Frontal cortex (tissue), 4 donors: ENCODE measurements around the gene PPP3CA. TPM values are rescaled to one million over a fixed set of nuclear protein-coding genes. Genes with fewer than 3 reads are reported as not detected.
"Not testable (repeated sequence)": the region's sequence is repeated elsewhere in the genome, so short reads cannot be mapped to it uniquely, and the experiment has no call there.

Experiments
- DNase-seq, 2 donors: peaks; one replicate each; pipeline ENCODE4 v3.0.0; 2012; ENCODE audit warnings: low spot score in 2 of 2
- FAIRE-seq: peaks from 2 replicates; lab custom pipeline; 2012; peaks lifted over from hg19 to GRCh38; lab: Jason Lieb, UNC
- total RNA-seq: library from RNA; depleted of rRNA; stranded (reverse); fragments of >200 nt; gene quantifications from one replicate; pipeline ENCODE4 v1.2.3, GENCODE V29; 2014
- donor health status: control.
- donor health status: control.
- donor health status: control.

The PPP3CA gene
- total RNA-seq, 1 donor from 2014 or later, result 196 TPM

GRCh38 chr4:101126059-101126458 lies 221.3 kb downstream of the PPP3CA start:
- DNase-seq (no peak), FAIRE-seq (peak; percentile 28)

- FAIRE-seq (no peak), DNase-seq (no peak)
Measured at GRCh38 chr4:101125045-101125942, 222.0 kb downstream of the PPP3CA start.

GRCh38 chr4:101123231-101123630 lies 224.1 kb downstream of the PPP3CA start:
- DNase-seq (no peak), FAIRE-seq (no peak)

GRCh38 chr4:101122019-101122418 lies 225.3 kb downstream of the PPP3CA start:
- no peak for FAIRE-seq
- no peak for DNase-seq

GRCh38 chr4:101119141-101119540 lies 228.2 kb downstream of the PPP3CA start:
- FAIRE-seq, result peak; percentile 91

GRCh38 chr4:101118617-101119016 lies 228.7 kb downstream of the PPP3CA start:
- FAIRE-seq, result no peak
- no peak for DNase-seq

More at GRCh38 chr4:101119141-101119540, 228.2 kb downstream of the PPP3CA start:
- DNase-seq, result no peak

- no peak for FAIRE-seq
- no peak for DNase-seq
Measured at GRCh38 chr4:101115887-101116286, 231.4 kb downstream of the PPP3CA start.

- DNase-seq (peak; percentile 5 to 10), FAIRE-seq (peak; percentile 89)
Measured at GRCh38 chr4:101114936-101115372, 232.4 kb downstream of the PPP3CA start.

GRCh38 chr4:101104312-101105052 lies 242.8 kb downstream of the PPP3CA start:
- FAIRE-seq, result no peak
- DNase-seq, result no peak

GRCh38 chr4:101103381-101104142 lies 243.8 kb downstream of the PPP3CA start:
- DNase-seq (no peak), FAIRE-seq (no peak)

- DNase-seq (no peak), FAIRE-seq (peak; percentile 70)
Measured at GRCh38 chr4:101102114-101102742, 245.1 kb downstream of the PPP3CA start.

GRCh38 chr4:101101072-101101471 lies 246.3 kb downstream of the PPP3CA start:
- FAIRE-seq (no peak), DNase-seq (no peak)

- FAIRE-seq, result peak; percentile 8
Measured at GRCh38 chr4:101098666-101099400, 248.5 kb downstream of the PPP3CA start.

GRCh38 chr4:101092609-101093008 lies 254.7 kb downstream of the PPP3CA start:
- FAIRE-seq, DNase-seq: not testable (repeated sequence)

More at GRCh38 chr4:101098666-101099400, 248.5 kb downstream of the PPP3CA start:
- DNase-seq, result no peak

GRCh38 chr4:101089168-101089567 lies 258.2 kb downstream of the PPP3CA start:
- DNase-seq, result no peak
- FAIRE-seq, result no peak

GRCh38 chr4:101086801-101087586 lies 260.3 kb downstream of the PPP3CA start:
- DNase-seq, result no peak
- FAIRE-seq, result no peak

GRCh38 chr4:101083131-101083530 lies 264.2 kb downstream of the PPP3CA start:
- DNase-seq, result no peak
- no peak for FAIRE-seq

- FAIRE-seq (no peak), DNase-seq (no peak)
Measured at GRCh38 chr4:101081695-101082369, 265.5 kb downstream of the PPP3CA start.
